GM13976 (cell line): ENCODE data around the gene BTRC.
"Not testable (repeated sequence)": the region's sequence is repeated elsewhere in the genome, so short reads cannot be mapped to it uniquely, and the experiment has no call there.

Source experiments
- DNase-seq: peaks from one replicate; pipeline ENCODE4 v3.0.0; 2012; ENCODE audit warnings: low spot score
- in situ Hi-C: fragments of 300-500 bp; cut with MboI; formaldehyde crosslinking; loops from one replicate; pipeline ENCODE4 v1.12.0; 2022; ENCODE audit warnings: low sequenced_read_pairs, mixed read lengths, inconsistent platforms; ENCODE audit not compliant: unreplicated experiment
- TF ChIP-seq, protein P1 (sequence below): IDR thresholded peaks from 2 replicates; pipeline ENCODE4 v1.5.1; 2012; ENCODE audit warnings: borderline replicate concordance, mild to moderate bottlenecking; ENCODE audit not compliant: insufficient read depth; ENCODE audit errors: extremely low read depth, missing control alignments, control extremely low read depth

The BTRC gene

DNA sequence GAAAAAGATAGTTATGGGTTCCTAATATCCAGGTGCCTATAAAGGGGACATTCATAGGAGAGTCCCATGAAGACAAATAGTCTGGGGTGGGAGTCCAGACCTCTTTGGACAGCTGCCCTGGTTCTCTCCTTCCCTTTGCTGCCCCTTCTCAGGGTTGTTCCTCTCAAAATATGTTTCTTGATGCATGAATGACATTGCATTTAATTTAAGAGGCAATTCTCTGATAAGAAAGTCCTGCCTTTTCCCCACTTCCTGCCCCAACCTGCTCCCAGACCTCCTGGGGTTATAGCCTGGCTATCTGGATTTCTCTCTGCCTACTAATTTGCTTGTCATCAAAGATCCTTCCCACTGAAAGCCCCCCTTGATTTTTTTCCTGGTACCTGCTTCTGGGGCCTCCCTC is 12.5 kb upstream of the BTRC start:
- no peak for DNase-seq
- TF ChIP-seq, protein P1, sequence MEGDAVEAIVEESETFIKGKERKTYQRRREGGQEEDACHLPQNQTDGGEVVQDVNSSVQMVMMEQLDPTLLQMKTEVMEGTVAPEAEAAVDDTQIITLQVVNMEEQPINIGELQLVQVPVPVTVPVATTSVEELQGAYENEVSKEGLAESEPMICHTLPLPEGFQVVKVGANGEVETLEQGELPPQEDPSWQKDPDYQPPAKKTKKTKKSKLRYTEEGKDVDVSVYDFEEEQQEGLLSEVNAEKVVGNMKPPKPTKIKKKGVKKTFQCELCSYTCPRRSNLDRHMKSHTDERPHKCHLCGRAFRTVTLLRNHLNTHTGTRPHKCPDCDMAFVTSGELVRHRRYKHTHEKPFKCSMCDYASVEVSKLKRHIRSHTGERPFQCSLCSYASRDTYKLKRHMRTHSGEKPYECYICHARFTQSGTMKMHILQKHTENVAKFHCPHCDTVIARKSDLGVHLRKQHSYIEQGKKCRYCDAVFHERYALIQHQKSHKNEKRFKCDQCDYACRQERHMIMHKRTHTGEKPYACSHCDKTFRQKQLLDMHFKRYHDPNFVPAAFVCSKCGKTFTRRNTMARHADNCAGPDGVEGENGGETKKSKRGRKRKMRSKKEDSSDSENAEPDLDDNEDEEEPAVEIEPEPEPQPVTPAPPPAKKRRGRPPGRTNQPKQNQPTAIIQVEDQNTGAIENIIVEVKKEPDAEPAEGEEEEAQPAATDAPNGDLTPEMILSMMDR: no peak
- in situ Hi-C loops: no loop called here

DNA sequence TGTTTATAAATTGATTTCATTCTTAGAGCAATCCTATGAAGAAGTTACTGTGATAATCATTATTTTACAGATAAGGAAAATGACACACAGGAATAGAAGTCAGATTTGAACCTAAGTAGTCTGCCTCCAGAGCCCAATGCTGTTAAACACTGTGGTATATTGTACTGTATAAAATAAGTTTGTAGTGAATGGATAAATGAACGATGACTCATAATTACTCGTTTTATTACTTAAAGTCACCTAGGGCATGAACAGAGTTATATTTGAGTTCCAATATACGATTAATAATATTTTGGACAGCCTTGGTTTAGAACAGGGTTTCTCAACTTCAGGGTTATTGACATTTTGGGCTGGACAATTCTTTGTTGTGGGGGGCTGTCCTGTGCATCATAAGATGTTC is 7.8 kb upstream of the BTRC start:
- TF ChIP-seq, protein P1: no peak
- in situ Hi-C loops: no loop called here
- DNase-seq: no peak

DNA sequence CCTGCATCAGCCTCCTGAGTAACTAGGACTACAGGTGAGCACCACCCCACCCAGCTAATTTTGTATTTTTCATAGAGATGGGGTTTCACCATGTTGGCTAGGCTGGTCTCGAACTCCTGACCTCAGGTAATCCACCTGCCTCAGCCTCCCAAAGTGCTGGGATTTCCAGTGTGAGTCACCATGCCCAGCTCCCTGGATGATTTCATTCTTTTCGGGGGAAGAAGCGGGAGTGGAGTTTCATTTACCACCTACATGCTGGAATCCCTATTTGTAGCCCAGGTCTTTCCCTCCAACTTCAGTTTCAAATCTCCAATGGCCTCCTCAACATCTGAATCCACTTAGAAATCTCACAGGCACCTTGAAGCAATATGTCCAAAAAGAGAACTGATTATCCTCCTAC is 2.9 kb upstream of the BTRC start:
- TF ChIP-seq, protein P1: no peak
- in situ Hi-C loops: no loop called here

DNA sequence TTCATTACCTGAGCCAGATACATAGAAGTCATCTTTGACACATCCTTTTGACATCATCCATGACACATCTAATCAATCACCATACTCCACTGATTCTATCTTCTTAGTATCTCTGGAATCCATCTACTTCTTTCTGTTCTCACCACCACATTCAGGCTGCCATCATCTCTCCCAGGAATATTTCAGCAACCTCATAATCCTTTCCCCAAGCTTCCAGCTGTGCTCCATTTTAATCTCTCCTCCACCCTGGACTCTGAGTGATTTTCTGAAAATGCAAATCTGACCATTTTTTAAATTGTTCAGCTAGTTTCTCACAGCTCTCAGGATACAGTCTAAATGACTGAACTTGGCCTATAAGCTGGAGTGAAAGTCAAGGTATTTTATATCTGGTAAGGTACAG is 2.5 kb upstream of the BTRC start:
- in situ Hi-C loops: no loop called here
- TF ChIP-seq, protein P1: no peak
- no peak for DNase-seq

More for the DNA sequence above, 2.9 kb upstream of the BTRC start:
- no peak for DNase-seq

DNA sequence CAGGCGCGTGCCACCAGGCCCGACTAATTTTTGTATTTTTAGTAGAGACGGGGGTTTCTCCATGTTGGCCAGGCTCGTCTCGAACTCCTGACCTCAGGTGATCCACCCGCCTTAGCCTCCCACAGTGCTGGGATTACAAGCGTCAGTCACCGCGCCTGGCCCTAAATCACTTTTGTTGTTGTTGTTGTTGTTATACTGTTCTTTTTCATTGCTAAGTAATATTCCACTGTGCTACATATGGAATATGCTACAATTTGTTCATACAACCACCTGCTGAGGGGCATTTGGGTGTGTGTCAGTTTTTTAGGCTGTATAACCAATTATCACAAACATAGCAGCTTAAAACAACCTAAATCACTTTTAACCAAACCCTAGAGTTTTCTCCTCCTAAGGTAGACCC is 1.1 kb upstream of the BTRC start:
- in situ Hi-C loops, DNase-seq: not testable (repeated sequence)

DNA sequence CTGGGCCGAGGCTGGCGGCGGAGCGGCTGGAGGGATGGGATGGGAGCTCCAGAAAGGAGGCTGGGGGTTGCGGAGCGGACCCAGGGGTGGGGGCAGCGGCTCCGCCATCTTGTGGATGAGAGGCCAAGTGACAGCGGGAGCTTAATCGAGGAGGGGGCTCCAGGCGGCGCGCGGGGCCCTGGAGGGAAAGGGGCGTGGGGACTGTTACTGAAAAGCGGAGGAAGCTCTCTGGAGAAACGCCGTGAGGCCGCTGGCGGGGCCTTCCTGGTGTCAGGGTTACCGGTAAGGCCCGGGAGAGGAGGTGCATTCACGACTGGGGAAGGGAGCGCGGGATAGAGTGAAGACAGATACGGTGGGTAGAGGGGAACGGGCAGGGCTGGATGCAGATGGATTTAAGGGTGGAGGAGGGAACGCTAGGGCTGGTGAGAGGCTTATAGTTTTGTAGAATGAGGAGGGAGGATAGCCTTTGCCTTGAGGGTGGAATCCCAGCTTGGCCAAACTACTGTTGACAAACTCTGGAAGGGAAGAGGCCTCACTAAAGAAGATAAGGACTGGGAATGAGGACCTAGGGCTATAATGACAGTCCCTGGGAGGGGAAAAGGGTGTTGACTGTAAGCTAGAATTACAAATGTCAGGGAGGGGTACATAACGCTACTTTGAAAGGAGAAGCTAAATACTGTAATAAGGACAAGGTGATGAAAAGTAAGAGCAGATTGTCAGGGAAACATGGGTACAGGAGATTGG is 535 bp downstream of the BTRC start:
- TF ChIP-seq, protein P1: no peak
- DNase-seq: no peak
- in situ Hi-C loops: no loop called here

DNA sequence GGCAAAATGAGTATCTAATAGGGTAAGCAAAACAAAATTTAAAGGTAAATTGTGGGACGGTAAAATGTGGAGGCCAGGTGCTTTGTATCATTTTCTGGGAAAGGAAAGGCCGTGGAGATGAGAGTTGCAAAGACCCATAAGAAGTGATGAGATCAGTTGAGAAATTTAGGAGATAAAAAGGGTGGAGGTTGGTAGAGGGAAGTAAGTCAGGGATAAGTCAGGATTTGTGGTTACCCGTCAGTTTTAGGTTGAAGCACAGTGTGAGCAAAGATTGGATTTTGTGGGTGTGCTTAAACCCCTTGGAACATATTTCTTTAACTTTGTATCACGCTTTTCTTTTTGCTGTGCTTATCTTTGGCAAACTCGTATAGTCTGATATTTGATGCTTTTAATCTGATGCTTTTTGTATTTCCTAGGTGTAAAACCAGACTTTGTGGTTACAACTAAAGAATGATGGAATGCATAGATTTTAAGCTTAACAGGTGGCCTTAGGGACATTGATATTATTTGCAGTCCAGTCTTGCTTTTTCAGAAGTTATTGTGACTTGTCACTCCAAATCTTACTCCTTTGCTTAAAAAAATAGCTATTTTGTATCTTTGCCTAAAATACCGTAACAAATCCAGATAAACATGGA is 1.2 kb downstream of the BTRC start:
- TF ChIP-seq, protein P1: no peak
- in situ Hi-C loops: no loop called here
- DNase-seq: no peak
